ENCODE results near the gene PRLH. TPM values are rescaled to one million over a fixed set of nuclear protein-coding genes. Genes with fewer than 3 reads are reported as not detected.

PRLH gene
- total and polyA plus RNA-seq, 12 donors = not detected

- no peaks in the 10 kb centered on the region for H3K36me3 ChIP-seq (replicated peaks in 1 of 2)
- no peak for TF ChIP-seq CTCF (IDR thresholded peaks at IDR 0.05)
- no peak for TF ChIP-seq POLR2A (IDR thresholded peaks at IDR 0.05)
- H3K4me3 ChIP-seq = no peak overlapping the region
- no peak for DNase-seq
- H3K27ac ChIP-seq = no peak overlapping the region
- H3K4me1 ChIP-seq (replicated peaks in 1 of 2) = no peaks in the 10 kb centered on the region
- WGBS, 4 donors = 87 to 94% (median 92%) methylated on average over 2 to 7 of the region's 7 CpGs
- H3K27me3 ChIP-seq = no peaks in the 10 kb centered on the region
- intact Hi-C loops (cut with DNase I) = no loop called here
- H3K9me3 ChIP-seq (replicated peaks in 1 of 3) = no peaks in the 10 kb centered on the region
Measured at GRCh38 chr2:237533668-237534161, 32.7 kb upstream of the PRLH start.

DNA sequence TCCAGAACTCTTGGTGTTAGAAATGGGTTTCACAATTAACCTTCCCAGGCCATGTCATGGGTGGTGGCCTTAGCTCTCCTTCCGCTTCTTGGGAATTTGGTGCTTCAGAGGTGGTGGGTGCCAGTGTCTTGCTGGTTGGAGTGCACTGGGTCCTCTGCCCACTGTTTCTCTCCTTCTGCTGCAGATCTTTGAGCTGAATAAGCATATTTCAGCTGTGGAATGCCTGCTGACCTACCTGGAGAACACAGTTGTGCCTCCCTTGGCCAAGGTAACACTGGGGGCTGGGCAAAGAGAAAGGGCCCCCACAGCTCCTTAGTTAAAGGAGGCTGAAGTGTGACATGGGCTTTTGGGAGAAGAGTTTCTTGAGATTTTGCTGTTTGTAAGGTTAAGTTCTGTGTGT is 32.0 kb upstream of the PRLH start:
- intact Hi-C loops (cut with DNase I) = no loop called here
- DNase-seq = no peak
- 96 to 100% (median 100%) methylated on average over 1 of the region's 1 CpG for WGBS, 4 donors
- Histone ChIP-seq H3K27ac (no peak overlapping the region), H3K9me3 (replicated peaks in 1 of 3) (no peaks in the 10 kb centered on the region), H3K4me1 (replicated peaks in 1 of 2) (no peaks in the 10 kb centered on the region), H3K27me3 (no peaks in the 10 kb centered on the region), H3K4me3 (no peak overlapping the region), H3K36me3 (replicated peaks in 1 of 2) (no peaks in the 10 kb centered on the region)
- no peak for TF ChIP-seq CTCF (IDR thresholded peaks at IDR 0.05)
- TF ChIP-seq POLR2A (IDR thresholded peaks at IDR 0.05) = no peak

DNA sequence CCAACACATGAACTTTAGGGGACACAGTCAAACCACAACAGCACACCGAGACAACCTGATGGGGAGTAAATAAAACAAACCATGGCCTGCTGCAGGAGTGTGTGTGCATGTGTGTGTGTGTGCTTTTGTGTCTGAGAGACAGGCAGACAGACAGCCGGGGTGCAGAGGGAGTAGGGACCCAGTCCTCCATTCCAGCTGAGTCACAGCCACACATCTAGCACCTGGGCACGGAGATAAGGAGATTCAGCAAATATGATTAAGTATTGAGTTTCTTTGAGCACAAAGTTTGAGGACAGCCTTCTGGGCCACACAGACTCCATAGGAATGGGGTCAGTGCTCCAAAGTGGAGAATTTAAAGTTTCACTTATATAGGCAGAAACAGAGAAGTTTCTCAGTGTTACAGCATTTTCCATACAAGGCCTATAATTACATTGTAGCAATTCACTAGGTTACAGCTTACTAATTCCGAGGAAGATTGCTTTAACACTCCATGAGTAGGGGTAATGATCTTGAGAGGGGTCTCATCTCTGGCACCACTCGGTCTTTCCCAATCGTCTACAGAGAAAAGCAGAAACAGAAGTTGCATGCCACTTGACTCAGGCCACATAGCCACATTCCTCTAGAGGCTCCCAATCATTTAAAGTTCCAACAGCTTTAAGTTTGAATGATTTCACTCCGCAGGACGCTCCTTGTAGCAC is 30.8 kb upstream of the PRLH start:
- no peaks in the 10 kb centered on the region for H3K27me3 ChIP-seq
- no peak overlapping the region for H3K4me3 ChIP-seq
- no peak overlapping the region for H3K27ac ChIP-seq
- no peak for DNase-seq
- no peaks in the 10 kb centered on the region for H3K36me3 ChIP-seq (replicated peaks in 1 of 2)
- H3K9me3 ChIP-seq (replicated peaks in 1 of 3) = no peaks in the 10 kb centered on the region
- no peak for TF ChIP-seq POLR2A (IDR thresholded peaks at IDR 0.05)
- no peak for TF ChIP-seq CTCF (IDR thresholded peaks at IDR 0.05)
- intact Hi-C loops (cut with DNase I) = no loop called here
- 86 to 94% (median 90%) methylated on average over 7 to 8 of the region's 8 CpGs for WGBS, 4 donors
- peaks cover 0 to 1% of the 10 kb centered on the region in 2 donors for H3K4me1 ChIP-seq (replicated peaks in 1 of 2)

DNA sequence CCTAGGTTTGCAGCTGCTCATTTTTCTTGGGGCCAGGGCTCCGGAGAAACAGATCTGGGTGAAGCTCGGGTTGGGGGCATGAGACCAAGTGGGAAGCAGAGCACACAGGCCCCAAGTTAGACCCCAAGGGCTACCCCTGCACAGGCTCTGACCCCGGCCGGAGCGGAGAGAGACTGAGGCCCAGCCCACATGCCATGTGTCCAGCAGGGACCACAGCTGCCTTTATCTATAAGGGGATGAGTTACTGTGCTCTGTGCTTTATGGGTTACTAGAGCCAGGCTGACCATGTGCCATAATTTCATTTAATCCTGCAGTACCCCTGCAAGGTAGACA is 30.3 kb upstream of the PRLH start:
- WGBS, 4 donors = 90 to 97% (median 92%) methylated on average over 2 to 5 of the region's 5 CpGs
- Histone ChIP-seq H3K27me3 (no peaks in the 10 kb centered on the region), H3K4me3 (no peak overlapping the region), H3K36me3 (replicated peaks in 1 of 2) (no peaks in the 10 kb centered on the region), H3K27ac (no peak overlapping the region), H3K4me1 (replicated peaks in 1 of 2) (peaks cover 0 to 3% of the 10 kb centered on the region in 2 donors), H3K9me3 (replicated peaks in 1 of 3) (no peaks in the 10 kb centered on the region)
- DNase-seq = no peak
- TF ChIP-seq CTCF (IDR thresholded peaks at IDR 0.05) (no peak), POLR2A (IDR thresholded peaks at IDR 0.05) (no peak)
- intact Hi-C loops (cut with DNase I) = no loop called here
